Left hindlimb (tissue), 1 donor: Measurements from ENCODE around the gene HIVEP3.

Source experiments
- DNase-seq: peaks from one replicate; pipeline ENCODE4 v3.0.0-alpha.2; 2018

The HIVEP3 gene

GRCh38 chr1:41779360-41779759 lies 139.4 kb downstream of the HIVEP3 start:
- DNase-seq = no peak

GRCh38 chr1:41777695-41778094 lies 141.0 kb downstream of the HIVEP3 start:
- no peak for DNase-seq

GRCh38 chr1:41776891-41777441 lies 141.8 kb downstream of the HIVEP3 start:
- DNase-seq = no peak

- DNase-seq = no peak
These were observed 142.7 kb downstream of the HIVEP3 start for GRCh38 chr1:41775956-41776585.

GRCh38 chr1:41774471-41774990 lies 144.2 kb downstream of the HIVEP3 start:
- no peak for DNase-seq

GRCh38 chr1:41773842-41774241 lies 144.9 kb downstream of the HIVEP3 start:
- no peak for DNase-seq

- DNase-seq = no peak
These were observed 145.6 kb downstream of the HIVEP3 start for GRCh38 chr1:41773144-41773591.

- no peak for DNase-seq
These were observed 149.7 kb downstream of the HIVEP3 start for GRCh38 chr1:41769068-41769467.

GRCh38 chr1:41768583-41768982 lies 150.1 kb downstream of the HIVEP3 start:
- no peak for DNase-seq

GRCh38 chr1:41767534-41768525 lies 150.9 kb downstream of the HIVEP3 start:
- DNase-seq = no peak

GRCh38 chr1:41766546-41766945 lies 152.2 kb downstream of the HIVEP3 start:
- no peak for DNase-seq

GRCh38 chr1:41766041-41766440 lies 152.7 kb downstream of the HIVEP3 start:
- DNase-seq = no peak

GRCh38 chr1:41765152-41765551 lies 153.6 kb downstream of the HIVEP3 start:
- DNase-seq = no peak

- no peak for DNase-seq
These were observed 154.1 kb downstream of the HIVEP3 start for GRCh38 chr1:41764656-41765055.

- DNase-seq = no peak
These were observed 155.9 kb downstream of the HIVEP3 start for GRCh38 chr1:41762777-41763176.

- no peak for DNase-seq
These were observed 156.5 kb downstream of the HIVEP3 start for GRCh38 chr1:41762251-41762650.

- no peak for DNase-seq
These were observed 159.7 kb downstream of the HIVEP3 start for GRCh38 chr1:41758904-41759548.

GRCh38 chr1:41758500-41758899 lies 160.2 kb downstream of the HIVEP3 start:
- DNase-seq = no peak

GRCh38 chr1:41754540-41754939 lies 164.2 kb downstream of the HIVEP3 start:
- no peak for DNase-seq

GRCh38 chr1:41752514-41753170 lies 166.1 kb downstream of the HIVEP3 start:
- DNase-seq = no peak

- DNase-seq = no peak
These were observed 166.8 kb downstream of the HIVEP3 start for GRCh38 chr1:41751804-41752513.
